HG02571 (cell line): ENCODE results near the gene TFCP2L1.
"Not testable (repeated sequence)": the region's sequence is repeated elsewhere in the genome, so short reads cannot be mapped to it uniquely, and the experiment has no call there.

Experiments
- ATAC-seq: cut with Tn5 transposase; IDR thresholded peaks from one replicate; pipeline ENCODE4 v1.9.1; 2021; ENCODE audit warnings: mild to moderate bottlenecking, moderate library complexity; ENCODE audit not compliant: unreplicated experiment

The TFCP2L1 gene

GRCh38 chr2:121227381-121228144 is 57.4 kb downstream of the TFCP2L1 start:
- ATAC-seq, result not testable (repeated sequence)

GRCh38 chr2:121225681-121226080 is 59.3 kb downstream of the TFCP2L1 start:
- ATAC-seq, result not testable (repeated sequence)

DNA sequence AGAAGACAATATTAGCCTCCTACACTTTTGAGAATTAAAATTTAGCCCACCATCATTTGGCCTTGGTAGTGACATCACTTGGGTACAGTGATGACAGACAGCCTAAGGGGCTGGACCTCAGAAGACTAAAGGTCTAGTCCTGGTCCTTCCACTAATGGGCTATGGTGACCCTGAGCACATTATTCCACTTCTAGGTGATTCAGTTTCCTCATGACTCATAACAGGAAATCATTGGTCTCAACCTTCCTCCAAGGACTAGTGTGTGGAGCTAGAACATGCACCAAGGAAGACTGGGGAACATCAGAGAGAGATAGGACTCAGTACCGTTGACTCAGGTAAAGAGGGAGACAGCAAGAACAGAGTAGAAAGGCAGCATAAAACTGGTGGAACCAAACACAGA is 64.0 kb downstream of the TFCP2L1 start:
- no peak for ATAC-seq

GRCh38 chr2:121219866-121220265 is 65.1 kb downstream of the TFCP2L1 start:
- no peak for ATAC-seq

- ATAC-seq, result no peak
Observed at GRCh38 chr2:121218386-121218938, 66.5 kb downstream of the TFCP2L1 start.

- ATAC-seq, result no peak
Observed at GRCh38 chr2:121217627-121218026, 67.4 kb downstream of the TFCP2L1 start.

- no peak for ATAC-seq
Observed at GRCh38 chr2:121214296-121214695, 70.7 kb downstream of the TFCP2L1 start.

DNA sequence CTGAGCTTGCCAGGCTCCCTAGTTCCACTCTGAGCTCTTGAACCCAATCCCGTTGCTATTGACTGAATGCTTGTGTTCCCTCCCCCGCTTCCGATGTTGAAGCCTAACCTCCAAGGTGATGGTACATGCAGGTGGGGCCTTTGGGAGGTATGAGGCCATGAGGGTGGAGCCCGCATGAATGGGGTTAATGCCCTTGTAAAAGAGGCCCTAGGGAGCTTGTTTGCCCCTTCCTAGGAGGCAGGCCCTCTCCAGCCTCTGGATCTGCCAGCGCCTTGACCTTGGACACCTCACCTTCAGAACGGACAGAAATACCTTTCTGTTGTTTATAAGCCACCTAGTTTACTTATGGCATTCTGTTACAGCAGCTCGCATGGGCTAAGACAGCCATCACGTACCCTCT is 71.6 kb downstream of the TFCP2L1 start:
- no peak for ATAC-seq

GRCh38 chr2:121212661-121213325 is 72.2 kb downstream of the TFCP2L1 start:
- no peak for ATAC-seq

DNA sequence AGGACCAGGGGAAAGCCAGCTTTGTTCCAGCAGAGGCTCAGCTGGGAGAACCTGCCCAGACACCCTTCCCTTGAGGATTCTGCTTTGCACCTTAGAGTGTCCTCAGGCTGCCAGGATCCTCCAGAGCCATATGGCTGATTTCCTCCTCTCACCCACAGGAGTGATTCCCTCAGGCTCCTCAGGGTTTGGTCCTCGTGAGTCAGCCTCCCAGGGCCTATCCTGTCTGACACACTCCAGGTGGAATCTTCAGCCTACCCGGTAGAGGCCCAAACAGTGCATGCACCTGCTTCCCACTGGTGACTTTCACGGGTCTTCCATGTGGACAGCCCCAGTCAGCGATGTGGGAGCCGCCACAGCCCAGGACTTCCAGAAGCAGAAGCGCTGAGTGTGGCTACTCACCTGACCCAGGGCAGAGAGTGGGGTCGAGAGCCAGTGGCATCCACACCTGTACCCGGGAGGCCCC is 73.3 kb downstream of the TFCP2L1 start:
- ATAC-seq, result no peak

DNA sequence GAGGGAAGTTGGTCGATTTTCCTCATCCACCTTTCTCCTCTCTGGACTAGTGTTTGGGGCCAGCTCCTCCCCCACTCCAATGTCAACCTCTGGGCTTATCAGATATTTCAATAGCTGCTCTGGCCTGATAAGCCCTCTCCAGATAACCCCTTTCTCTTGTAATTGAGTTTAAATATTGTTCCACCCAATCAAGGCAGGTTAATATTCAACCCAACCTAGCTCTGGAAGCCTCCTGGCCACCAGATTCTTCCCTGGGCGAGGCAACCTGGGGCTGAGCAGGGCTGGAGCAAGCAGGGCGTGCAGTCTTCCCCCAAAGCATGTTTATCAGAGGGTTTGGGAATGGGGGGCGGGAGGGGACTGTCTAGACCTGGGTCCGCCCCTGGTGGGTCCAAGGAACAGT is 73.8 kb downstream of the TFCP2L1 start:
- no peak for ATAC-seq

GRCh38 chr2:121210691-121211090 is 74.3 kb downstream of the TFCP2L1 start:
- no peak for ATAC-seq

- ATAC-seq, result no peak
Observed at GRCh38 chr2:121209014-121209610, 75.9 kb downstream of the TFCP2L1 start.

GRCh38 chr2:121207494-121207893 is 77.5 kb downstream of the TFCP2L1 start:
- ATAC-seq, result no peak

DNA sequence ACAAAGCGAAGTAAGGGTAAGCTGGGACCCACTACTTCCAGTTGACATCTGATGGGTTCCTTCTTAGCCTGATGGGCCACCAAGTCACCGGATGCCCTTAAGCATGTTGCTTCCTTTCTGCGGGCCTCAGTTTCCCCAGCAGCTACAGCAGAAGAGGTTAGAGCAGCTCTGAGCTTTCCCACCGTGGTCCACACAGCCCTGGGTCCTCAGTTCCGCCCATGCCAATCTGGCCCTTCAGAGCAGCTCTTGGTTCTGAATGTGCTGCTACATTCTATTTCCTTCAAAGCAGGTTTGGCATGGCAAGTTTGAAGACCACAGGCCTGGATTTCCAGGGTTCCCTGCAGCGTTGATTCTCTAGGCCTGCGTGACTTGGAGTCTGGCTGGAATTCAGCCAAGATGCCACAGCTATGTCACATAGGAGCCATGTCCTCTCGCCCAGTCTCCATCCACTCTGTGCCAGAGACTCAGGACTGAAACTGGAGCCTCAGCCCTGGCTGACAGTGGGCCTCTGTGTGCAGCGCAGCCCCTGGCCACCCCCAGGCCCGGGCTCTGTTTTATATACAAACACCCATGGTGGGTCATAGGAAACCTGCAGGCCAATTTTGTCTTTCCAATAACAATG is 79.6 kb downstream of the TFCP2L1 start:
- no peak for ATAC-seq

DNA sequence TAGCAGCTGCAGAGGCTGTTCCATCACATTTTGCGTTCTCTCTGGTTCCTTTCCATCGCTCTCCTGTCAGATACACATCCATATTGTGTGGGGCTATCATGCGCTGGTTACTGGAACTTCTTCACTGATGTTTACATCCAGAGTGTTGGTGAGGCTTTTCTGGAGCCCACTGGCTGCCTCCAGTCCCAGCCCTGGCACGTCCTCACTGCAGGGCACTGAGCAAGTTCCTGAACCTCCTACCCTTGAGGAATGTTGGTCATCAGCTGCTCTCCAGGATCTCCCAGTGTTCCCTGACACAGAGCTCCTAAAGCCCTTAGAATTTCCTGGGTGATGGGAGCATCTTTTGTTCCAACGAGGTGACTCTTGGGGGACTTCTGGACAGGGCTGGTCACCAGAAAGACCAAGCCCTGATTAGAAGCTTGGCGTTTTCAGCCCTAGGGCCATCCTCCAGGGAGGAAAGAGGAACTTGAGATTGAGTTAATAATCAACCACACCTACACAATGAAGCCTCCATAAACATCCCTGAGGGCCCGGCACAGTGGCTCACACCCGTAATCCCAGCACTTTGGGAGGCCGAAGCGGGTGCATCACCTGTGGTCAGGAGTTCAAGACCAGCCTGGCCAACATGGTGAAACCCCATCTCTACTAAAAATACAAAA is 81.3 kb downstream of the TFCP2L1 start:
- no peak for ATAC-seq

DNA sequence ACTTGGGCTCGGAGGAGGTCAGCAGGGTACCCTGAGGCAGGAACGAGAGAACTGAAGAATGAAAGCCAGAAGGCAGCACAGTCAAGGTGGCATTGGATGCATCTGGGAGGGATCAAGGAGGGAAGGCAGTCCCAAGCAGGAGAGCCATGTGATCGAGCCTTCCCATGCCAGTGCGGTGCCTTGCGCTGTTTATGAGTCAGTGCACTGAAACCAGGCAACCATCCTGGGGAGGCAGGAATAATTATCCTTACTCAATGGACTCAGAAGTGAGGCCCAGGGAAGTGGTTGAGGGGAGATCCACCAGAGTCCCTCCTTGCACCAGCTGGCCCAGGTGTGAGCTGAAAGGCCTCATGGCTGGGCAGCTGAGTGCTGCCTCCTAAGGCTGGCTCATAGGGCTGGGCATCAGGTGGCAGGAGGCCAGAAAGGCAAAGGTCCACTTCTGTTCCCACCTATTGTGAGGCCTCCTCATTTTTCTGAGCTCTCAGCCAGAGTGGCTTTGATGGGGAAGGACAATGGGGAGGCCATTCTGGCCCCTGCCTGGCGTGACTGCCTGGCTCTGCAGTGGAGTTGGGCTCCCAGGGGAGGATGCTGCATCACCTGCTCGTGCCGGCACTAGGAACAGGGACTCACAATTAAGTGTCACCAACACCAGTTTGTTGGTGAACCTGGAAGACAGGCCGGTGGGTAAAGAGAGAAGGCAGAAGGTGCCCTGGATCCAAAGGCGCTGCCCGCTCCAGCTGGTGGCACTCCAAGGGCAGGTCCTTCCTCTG is 82.3 kb downstream of the TFCP2L1 start:
- ATAC-seq, result no peak

DNA sequence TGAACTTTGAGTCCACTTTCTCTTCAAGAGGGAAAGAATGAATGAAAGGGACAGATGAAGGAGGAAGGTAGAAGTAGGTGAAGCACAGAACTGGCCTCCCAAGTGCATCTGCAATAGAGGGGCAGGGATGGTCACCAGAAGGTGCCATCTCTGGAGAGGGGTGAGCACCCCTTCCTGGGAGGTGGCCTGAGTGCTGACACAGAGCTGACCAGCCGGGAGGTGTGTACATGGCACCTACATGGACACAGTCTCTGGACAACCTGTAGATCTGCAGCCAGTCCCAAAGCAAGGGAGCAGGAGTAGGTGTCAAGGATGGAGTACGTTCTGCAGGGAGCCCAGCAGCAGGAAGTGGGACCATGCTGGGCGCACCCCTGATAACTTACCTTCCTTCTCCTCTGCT is 83.2 kb downstream of the TFCP2L1 start:
- no peak for ATAC-seq

- no peak for ATAC-seq
Observed at GRCh38 chr2:121200419-121201315, 84.3 kb downstream of the TFCP2L1 start.
